HG03378 (cell line): Measurements from ENCODE around the gene UNCX.
"Not testable (repeated sequence)": the region's sequence is repeated elsewhere in the genome, so short reads cannot be mapped to it uniquely, and the experiment has no call there.

Source experiments
- ATAC-seq: cut with Tn5 transposase; IDR thresholded peaks from one replicate; pipeline ENCODE4 v1.9.1; 2021; ENCODE audit warnings: mild to moderate bottlenecking, moderate library complexity; ENCODE audit not compliant: unreplicated experiment

The UNCX gene

DNA sequence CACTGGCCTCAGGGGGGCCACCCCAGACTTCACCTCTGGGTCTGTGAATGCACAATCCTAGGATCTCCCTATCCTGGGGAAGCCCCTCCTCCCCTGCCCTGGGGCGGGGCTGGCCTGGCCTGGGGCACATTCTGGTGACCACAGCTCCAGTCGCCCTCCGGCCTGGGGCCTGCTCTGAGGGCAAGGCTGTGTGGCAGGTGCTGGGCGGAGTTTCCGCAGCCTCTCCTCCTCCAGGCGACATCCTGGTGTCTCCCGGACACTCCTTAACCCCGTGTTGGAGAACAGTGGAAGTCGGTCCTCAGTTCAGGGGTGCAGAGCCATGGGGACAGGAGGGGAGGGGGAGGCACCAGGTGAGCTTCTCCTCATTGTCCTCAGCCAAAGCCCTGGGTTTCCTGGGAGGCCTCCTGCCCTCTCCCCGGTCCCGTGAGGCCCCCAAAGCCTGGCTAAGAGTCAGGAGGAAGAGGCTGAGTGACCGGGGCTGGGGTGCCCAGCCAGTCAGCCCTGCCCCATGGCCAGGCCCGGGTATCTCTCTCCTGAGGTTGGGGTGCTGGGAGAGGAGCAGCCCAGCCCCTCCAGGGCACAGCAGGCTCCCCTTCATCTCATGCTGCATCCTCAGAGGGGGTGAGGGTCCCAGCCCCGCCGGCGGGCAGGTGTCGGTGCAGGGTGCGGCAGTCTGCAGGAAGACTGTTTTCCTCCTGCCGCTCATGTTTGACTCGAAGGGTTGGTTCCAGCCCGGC is 22.6 kb downstream of the UNCX start:
- no peak for ATAC-seq

DNA sequence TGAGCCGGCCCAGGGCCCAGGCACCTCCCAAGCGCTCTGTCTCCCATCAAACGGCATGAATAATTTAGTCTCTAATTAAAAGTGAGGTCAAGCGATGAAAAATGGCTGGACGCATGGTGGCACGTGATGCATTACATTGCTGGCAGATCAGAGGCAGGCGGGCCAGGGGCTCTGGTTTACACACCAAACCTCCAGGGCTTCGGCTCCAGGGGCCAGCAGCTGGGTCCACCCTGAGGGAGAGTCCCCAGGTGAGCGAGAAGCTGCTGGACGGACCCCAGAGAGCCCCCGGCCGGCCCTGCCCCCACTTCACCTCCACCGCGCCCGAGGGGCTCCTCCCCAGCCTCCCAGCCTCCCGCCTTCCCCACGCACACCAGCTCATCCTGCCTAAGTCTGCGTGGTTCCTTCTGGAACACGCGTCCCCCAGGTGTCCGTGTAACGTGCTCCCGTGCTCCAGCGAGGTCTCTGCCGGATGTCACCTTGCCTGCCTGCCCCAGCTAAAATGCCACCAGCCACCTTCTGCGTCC is 23.2 kb downstream of the UNCX start:
- ATAC-seq = no peak

DNA sequence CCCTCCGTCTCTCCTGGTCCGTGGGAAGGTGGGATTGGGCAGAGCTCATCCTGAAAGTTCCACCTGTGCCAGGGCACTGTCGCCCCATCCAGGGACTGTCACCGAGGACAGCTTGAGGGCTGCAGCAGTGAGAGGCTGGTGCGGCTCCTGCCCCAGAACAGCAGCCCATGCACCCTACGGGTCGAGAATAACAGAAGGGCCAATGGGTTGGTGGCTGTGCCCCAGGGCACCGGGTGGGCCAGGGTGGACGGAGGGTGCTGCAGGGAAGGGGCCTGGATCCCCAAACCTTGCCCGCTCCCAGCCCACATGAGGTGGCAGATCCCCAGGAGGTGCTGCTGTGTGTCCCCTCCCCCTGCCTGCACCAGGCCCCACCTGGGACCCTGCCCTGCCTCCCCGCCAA is 23.9 kb downstream of the UNCX start:
- ATAC-seq = no peak

DNA sequence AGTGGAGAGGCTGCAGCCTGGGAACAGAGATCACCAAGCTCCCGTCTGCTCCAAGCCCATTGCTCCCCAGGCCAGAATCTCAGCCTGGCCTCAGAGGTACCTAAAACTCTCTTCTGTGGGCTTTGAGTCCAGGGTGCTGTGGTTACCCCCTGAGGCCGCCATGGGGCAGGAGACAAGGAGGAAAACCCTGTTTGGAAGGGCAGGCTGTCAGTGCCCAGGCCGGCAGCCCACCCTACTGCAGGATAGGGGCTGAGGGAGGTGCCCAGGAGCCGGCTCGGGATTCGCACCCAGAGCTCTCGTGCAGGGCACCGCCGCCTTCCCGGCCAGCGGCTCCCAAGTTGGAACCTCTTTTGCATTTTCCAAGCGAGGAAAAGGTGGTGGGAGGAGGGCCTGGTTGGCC is 24.5 kb downstream of the UNCX start:
- no peak for ATAC-seq

DNA sequence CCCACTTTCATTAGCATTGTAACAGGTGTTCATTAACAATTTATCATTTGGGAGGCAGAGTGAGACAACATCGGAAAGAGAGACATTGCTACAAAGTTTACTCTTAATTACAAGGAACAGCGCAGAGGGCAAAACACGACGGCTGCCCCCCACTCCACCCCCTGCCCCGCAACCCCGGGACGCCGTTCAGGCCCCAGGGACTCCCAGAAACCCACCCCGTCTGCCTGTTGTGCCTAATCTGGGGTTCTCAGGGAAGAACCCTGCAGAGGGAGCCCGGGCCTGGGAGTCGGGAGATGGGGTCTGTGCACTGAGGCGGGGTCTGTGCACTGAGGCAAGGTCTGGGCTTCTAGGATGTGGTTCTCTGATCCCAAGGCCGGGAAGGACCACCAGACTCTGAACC is 25.2 kb downstream of the UNCX start:
- no peak for ATAC-seq

DNA sequence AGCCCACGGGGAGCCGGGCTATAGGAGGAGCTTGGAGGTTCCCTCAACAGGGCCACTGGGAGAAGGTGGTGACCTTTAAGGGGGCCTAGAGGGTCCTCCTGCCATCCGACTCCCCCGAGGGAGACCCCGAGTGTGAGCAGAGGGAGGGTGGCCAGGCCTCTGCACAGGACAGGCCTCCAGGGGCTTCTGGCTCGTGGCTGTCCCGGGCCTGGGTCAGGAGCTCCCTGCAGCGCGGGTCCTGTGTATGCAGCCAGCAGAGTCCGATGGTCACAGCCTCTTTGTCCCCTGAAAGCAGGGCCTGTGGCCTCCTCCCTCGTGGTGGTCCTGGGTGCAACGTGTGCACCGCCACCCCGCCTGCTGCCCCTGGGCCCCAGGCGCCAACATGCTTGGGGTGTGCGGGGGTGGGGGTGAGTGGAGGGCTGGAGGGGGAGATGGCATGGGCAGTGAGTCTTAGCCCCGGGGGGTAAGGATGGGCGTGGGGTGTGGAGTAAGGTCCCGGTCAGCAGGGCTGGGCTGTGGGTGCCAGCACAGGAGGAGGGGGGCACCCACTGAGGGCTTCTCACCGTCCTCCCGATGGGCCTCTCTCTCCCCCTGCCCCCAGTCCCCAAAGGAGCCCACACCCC is 27.1 kb downstream of the UNCX start:
- no peak for ATAC-seq

DNA sequence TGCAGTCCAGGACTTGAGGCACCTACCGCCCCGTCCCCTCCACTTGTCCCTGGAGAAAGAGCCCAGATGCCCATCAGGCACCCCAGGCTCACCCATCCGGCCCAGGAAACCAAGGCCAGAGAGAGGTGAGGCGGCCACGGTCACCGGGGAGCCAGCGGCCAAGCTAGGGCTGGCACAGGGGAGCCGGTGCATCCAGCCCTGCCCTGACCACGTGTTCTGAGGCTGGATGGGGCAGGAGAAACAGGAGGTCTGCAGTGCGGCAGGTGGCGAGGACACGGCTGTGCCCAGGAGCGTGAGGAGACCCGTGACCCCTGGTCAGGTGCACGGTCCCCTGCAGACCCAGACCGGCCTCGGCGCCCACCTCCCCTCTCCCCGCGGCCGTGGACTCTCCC is 27.6 kb downstream of the UNCX start:
- no peak for ATAC-seq

DNA sequence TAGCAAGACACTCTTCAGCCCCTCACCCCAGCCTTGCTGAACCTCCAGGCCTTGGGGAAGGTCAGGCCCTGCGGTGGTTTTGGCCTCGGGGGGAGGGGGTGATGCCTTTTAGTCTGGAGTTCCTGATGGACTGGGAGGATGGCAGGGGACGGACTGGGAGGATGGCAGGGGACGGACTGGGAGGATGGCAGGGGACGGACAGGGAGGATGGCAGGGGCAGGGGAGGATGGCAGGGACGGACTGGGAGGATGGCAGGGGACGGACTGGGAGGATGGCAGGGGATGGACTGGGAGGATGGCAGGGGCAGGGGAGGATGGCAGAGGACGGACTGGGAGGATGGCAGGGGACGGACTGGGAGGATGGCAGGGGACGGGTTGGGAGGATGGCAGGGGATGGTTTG is 28.4 kb downstream of the UNCX start:
- not testable (repeated sequence) for ATAC-seq

DNA sequence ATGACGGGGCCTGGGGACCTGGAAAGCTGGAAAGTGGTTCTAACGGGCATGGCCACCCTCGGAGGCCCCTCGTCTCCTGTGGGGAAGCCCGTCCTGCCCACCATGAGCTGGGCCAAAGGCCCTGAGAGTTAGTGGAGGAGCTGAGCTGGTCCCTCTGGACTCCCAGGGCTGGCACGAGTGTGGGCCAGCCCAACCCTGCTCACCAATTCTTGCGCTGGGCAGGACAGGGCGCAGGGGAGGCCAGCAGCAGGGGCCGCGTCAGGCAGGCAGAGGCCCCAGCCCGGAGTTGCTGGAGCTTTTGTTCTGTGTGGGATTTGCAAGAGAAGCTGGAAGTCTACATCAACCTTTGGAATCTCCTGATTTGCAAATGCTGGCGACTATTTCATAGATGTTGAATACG is 29.8 kb downstream of the UNCX start:
- ATAC-seq = no peak

DNA sequence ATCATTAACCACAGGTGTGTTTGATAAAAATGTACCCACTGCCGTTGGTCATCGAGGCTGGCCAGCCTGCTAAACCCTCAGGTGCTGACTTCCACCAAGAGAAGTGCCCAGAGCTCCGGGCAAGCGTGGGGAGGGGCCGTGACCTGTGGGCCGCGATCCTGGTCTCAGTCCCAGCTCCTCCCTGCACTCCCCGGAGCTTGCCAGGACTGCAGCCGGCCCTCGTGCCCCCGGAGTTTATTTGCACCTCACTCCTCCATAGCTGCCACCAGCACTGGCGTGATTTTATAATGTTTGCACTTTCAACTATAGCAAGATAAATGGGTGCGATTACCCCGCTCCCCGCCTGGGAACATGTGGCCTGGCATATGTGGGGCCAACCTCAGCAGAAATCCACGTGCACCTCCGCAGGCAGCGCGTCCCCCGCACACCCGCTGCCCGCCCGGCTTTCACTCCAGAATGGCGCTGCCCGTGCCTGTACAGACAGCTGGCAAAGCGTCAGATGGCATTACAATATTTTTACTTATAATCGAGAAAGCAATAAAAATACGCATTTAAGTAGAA is 30.8 kb downstream of the UNCX start:
- ATAC-seq = no peak

DNA sequence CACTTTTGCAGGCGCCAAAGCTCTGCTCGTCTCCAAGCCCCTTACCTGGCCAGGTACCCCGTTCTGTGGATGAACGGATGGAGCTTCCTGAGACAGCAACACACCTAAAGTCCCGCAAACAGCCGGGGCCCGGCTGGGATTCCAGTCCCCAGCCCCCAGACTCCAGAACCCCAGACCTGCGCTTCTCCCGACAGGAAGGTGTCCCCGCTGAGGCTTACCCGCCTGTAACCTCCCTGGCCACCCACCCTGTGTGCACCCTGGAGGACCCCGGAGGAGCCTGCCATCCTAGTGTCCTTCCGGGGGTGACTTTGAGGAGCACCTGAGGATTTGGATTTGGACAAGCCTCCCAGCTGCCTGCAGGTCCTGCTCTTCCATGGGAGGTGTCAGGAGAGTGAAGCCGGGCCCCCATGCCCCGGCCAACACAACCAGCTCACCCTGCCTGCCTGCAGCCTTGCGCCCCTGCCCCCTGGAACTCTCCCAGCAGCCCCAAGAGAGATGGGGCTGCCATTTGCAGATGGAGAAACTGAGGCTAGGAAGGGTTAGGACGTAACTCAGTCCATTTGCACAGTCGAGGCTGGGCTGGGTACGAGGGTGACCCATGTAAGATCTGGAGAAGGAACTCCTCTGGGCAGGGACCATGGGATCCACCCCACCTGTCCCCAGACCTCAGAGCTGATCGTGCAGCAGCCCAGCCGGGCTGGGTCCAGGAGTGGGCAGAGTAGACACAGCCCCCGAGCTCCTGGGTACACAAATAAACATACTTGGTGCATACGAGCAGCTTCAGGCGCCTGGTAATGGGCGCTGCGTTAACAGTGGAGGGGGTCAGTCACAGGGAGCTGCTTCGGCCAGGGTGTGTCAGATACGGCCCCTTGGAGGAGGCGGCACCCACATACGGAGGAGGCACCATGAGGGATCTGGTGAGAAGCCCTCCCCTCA is 31.9 kb downstream of the UNCX start:
- no peak for ATAC-seq

DNA sequence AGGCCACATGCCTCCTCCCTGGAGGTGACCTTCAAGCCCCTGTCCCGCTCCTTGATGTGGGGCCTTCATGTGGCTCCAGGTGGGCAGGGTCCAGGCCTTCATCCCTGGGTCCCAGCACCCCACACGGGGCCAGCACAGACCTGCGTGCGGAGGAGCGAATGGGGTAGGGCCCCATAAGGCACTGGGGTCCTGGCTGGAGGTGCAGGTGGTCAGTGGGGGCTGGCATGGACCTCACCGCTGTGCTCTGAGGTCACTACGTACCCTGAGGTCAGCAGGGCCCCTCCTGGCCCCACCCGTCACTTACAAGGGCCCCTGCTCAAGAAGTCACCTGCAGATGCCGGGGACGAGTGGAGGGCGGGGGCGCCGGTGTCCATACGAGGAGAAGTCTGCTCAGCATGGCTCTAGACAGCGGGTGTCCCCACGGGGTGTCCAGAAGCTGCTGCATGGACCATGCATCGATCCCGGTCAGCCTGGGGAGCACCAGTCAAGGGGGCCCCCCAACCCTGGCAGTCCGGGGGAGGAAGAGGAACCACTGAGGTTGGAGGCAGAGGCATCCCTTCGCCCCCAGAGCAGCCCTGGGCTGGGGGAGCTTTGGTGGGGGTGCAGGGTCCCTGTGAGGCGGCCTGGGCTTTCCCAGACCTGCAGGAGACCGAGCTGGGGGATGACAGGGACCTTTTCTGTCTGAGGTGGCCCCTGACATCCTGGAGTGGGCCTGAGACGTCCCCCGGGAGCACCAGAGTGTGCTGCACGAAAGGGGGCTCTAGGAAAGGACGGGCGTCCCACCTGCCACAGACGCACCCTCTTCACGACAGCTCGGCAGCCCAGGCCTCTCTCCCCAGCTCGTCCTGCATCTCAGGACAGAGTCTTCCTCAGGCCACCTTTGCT is 34.6 kb downstream of the UNCX start:
- no peak for ATAC-seq

DNA sequence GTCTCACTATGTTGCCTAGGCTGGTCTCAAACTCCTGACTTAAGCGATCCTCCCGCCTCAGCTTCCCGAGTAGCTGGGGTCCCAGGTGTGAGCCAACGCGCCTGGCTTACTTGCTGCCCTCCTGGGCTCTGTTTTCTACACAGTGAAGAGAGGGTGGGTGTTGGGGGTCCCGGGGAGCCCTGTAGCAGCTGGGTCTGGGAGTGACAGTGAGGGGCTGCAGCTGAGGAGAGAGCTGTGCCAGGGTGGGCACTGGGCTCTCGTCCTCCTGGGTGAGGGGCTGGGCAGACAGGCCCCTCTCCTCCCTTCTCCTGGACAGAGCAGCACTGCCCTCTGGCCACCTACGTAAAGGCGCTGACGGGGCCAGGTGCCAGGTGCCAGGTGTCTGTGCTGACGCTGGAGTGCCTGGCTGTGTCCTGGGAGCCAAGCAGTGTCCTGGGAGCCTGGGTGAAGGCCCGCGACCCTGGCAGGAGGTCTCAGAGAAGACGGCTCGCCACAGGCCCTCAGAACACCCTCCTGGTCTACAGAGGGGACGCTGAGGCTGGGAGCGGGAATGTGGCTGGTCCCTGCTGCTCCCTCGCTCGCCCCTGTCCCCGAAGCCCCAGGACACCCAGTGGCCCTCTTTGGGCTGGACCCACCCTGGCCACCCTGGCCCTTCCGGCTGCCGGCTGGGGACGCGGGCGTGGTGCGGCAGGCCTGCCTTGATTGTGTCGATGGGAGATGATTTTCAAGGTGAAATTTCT is 35.6 kb downstream of the UNCX start:
- no peak for ATAC-seq

DNA sequence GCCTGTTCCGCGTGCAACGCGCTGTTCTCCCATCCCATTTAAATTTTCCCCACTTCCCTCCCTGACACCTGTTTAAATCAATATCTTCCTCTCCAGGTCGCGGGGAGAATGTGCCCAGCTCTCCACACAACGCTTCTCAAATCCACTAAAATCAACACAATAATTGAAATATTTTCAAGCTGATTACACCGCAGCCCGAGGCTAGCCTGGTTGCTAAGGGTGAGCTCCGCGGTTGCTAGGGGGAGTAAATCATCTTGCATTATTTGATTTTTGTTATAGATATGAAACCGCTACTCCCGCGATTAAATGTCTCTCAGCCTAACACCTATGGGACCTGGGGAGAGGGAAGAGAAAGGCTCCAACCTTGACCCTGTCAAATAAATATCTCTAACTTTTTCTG is 36.2 kb downstream of the UNCX start:
- ATAC-seq = no peak

DNA sequence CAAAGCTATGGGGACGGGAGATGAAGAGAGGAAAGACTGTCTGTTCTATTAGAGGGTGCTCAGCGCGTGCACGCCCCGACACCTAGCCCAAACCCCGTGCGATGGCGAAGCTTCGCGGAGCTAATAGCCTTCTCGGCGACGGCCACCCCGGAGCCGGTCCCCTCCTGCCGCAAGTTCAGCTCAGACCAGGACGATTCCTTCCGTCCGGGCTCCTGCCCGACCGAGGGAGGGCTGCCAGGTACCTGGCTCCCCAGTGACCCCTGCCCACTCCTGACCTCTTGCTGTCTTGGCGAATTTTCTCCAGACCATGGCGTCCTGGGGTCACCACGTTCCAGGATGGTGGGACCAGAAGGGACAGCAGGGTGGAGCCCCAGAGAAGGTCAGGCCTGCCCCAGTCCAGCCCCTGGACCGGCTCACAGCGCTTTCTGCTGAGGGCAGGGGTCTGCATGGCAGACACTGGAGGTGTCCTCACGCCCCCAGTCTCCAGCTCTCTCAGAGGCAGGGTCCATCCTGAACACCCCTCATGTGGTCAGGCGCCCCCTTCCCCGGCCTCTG is 36.7 kb downstream of the UNCX start:
- ATAC-seq = no peak

DNA sequence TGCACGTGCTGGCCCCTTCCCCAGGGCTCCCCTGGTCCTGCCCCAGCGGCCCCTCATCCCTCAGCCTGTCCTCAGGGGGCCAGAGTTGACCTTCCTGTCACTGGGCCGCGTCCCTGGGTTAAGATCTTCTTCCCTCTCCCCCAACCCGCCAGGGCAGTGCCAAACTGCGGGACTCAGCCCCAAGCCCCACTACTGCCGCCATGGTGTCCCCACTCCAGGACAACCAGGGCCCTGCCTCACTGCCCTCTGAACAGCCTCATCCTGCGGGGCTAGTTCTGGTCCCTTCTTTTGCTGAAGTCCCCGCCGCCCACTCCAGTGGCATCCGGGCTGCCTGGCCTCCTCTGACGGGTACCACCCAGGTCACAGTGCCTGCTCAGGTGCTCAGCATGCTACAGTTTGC is 37.5 kb downstream of the UNCX start:
- no peak for ATAC-seq

DNA sequence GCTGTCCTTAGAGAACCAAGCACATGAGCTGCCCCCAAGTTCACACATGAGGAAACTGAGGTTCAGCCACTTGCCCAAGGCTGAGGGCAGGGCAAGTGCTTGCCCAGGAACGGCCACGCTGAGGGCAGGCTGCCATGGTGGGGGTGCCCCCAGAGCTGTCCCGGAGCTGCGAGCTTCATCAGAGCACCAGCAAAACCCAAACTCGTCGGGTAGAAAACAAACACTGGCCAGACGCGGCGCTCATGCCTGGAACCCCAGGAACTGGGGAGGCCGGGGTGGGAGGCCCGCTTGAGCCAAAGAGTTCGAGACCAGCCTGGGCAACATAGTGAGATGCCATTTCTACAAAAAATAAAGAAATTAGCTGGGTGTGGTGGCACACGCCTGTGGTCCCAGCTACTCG is 38.4 kb downstream of the UNCX start:
- no peak for ATAC-seq

DNA sequence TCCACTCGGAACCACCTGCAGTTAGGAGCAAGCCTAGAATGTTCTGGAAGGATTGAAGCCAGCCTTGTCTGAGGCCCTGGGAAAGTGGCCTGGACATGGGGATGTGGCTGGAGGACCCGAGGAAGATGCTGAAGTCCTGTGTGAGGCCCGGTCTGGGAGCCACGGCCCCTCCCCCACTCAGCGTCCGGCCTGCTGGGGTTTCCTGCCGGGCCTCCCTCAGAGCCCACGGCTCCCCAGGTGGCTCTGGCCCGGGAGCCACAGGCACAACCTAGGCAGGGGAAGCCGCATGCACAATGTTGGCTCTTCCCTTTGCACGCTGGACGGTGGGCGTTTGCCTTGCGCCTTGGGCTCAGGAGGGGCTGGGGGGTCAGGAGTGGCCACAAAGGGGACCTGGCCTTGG is 39.0 kb downstream of the UNCX start:
- ATAC-seq = no peak

DNA sequence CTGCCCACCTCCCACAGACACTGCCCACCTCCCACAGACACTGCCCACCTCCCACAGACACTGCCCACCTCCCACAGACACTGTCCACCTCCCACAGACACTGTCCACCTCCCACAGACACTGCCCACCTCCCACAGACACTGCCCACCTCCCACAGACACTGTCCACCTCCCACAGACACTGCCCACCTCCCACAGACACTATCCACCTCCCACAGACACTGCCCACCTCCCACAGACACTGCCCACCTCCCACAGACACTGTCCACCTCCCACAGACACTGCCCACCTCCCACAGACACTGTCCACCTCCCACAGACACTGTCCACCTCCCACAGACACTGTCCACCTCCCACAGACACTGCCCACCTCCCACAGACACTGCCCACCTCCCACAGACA is 39.5 kb downstream of the UNCX start:
- ATAC-seq = not testable (repeated sequence)
